HEK293 (cell line): ENCODE results near the gene LCN10.

Source experiments
- GLIS1 ChIP-seq: fragments of 450-650 bp; formaldehyde crosslinking; IDR thresholded peaks from 2 replicates; pipeline ENCODE4 v1.5.1; 2016; ENCODE audit warnings: missing biosample characterization, missing genetic modification characterization
- GLIS2 ChIP-seq: fragments of 450-650 bp; formaldehyde crosslinking; IDR thresholded peaks from 2 replicates; pipeline ENCODE4 v1.5.1; 2016; ENCODE audit warnings: missing biosample characterization, missing genetic modification characterization
- KLF1 ChIP-seq: fragments of 450-650 bp; formaldehyde crosslinking; IDR thresholded peaks from 2 replicates; pipeline ENCODE4 v1.5.1; 2016; ENCODE audit warnings: missing biosample characterization, missing genetic modification characterization
- KLF16 ChIP-seq: fragments of 450-650 bp; formaldehyde crosslinking; IDR thresholded peaks from 2 replicates; pipeline ENCODE4 v1.5.1; 2017; ENCODE audit warnings: missing biosample characterization, missing genetic modification characterization
- KLF7 ChIP-seq: fragments of 450-650 bp; formaldehyde crosslinking; IDR thresholded peaks from 2 replicates; pipeline ENCODE4 v1.5.1; 2016; ENCODE audit warnings: missing biosample characterization, missing genetic modification characterization, borderline replicate concordance
- KLF8 ChIP-seq: fragments of 450-650 bp; formaldehyde crosslinking; IDR thresholded peaks from 2 replicates; pipeline ENCODE4 v1.5.1; 2016; ENCODE audit warnings: missing biosample characterization, missing genetic modification characterization
- OVOL3 ChIP-seq: fragments of 450-650 bp; formaldehyde crosslinking; IDR thresholded peaks from 2 replicates; pipeline ENCODE4 v1.5.1; 2016; ENCODE audit warnings: missing biosample characterization, missing genetic modification characterization
- PBX3 ChIP-seq: sonication (generic); formaldehyde crosslinking; IDR thresholded peaks from 2 replicates; pipeline ENCODE4 v1.8.1; 2022; ENCODE audit warnings: mild to moderate bottlenecking, moderate library complexity, missing genetic modification reagents
- SALL2 ChIP-seq: fragments of 450-650 bp; formaldehyde crosslinking; IDR thresholded peaks from 2 replicates; pipeline ENCODE4 v1.5.0; 2017; ENCODE audit warnings: missing biosample characterization, mild to moderate bottlenecking, missing genetic modification characterization, borderline replicate concordance
- SCRT2 ChIP-seq: fragments of 450-650 bp; formaldehyde crosslinking; IDR thresholded peaks from 2 replicates; pipeline ENCODE4 v1.5.1; 2016; ENCODE audit warnings: missing biosample characterization, missing genetic modification characterization
- WT1 ChIP-seq: fragments of 450-650 bp; formaldehyde crosslinking; IDR thresholded peaks from 2 replicates; pipeline ENCODE4 v1.5.1; 2016; ENCODE audit warnings: missing biosample characterization, missing genetic modification characterization
- YY2 ChIP-seq: fragments of 450-650 bp; formaldehyde crosslinking; IDR thresholded peaks from 2 replicates; pipeline ENCODE4 v1.5.1; 2016; ENCODE audit warnings: missing biosample characterization, missing genetic modification characterization
- ZBTB7A ChIP-seq: fragments of 450-650 bp; formaldehyde crosslinking; IDR thresholded peaks from 2 replicates; pipeline ENCODE4 v1.5.1; 2016; ENCODE audit warnings: low read depth, missing biosample characterization, missing genetic modification characterization
- ZFHX2 ChIP-seq: fragments of 450-650 bp; formaldehyde crosslinking; conservative IDR thresholded peaks from 2 replicates; pipeline ENCODE4 v1.5.1; 2016; ENCODE audit warnings: missing biosample characterization, missing genetic modification characterization
- ZNF114 ChIP-seq: fragments of 450-650 bp; formaldehyde crosslinking; IDR thresholded peaks from 2 replicates; pipeline ENCODE4 v1.5.0; 2017; ENCODE audit warnings: missing biosample characterization, missing genetic modification characterization
- ZNF16 ChIP-seq: fragments of 450-650 bp; formaldehyde crosslinking; IDR thresholded peaks from 2 replicates; pipeline ENCODE4 v1.5.1; 2016; ENCODE audit warnings: low read depth, missing biosample characterization, missing genetic modification characterization
- ZNF211 ChIP-seq: fragments of 450-650 bp; formaldehyde crosslinking; IDR thresholded peaks from 2 replicates; pipeline ENCODE4 v1.5.1; 2016; ENCODE audit warnings: low read depth, missing biosample characterization, missing genetic modification characterization
- ZNF221 ChIP-seq: fragments of 450-650 bp; formaldehyde crosslinking; IDR thresholded peaks from 2 replicates; pipeline ENCODE4 v1.5.1; 2017; ENCODE audit warnings: missing biosample characterization, missing genetic modification characterization, borderline replicate concordance
- ZNF292 ChIP-seq: fragments of 450-650 bp; formaldehyde crosslinking; IDR thresholded peaks from 2 replicates; pipeline ENCODE4 v1.5.1; 2016; ENCODE audit warnings: low read depth, missing biosample characterization, missing genetic modification characterization, borderline replicate concordance
- ZNF341 ChIP-seq: fragments of 450-650 bp; formaldehyde crosslinking; IDR thresholded peaks from 2 replicates; pipeline ENCODE4; 2016; ENCODE audit warnings: low read depth, missing biosample characterization, missing genetic modification characterization
- ZNF404 ChIP-seq: fragments of 450-650 bp; formaldehyde crosslinking; IDR thresholded peaks from 2 replicates; pipeline ENCODE4 v1.5.1; 2017; ENCODE audit warnings: missing biosample characterization, missing genetic modification characterization
- ZNF423 ChIP-seq: fragments of 450-650 bp; formaldehyde crosslinking; IDR thresholded peaks from 2 replicates; pipeline ENCODE4 v1.5.1; 2016; ENCODE audit warnings: missing biosample characterization, missing genetic modification characterization
- ZNF433 ChIP-seq: fragments of 450-650 bp; formaldehyde crosslinking; IDR thresholded peaks from 2 replicates; pipeline ENCODE4 v1.5.1; 2016; ENCODE audit warnings: missing biosample characterization, missing genetic modification characterization, low read depth
- ZNF488 ChIP-seq: fragments of 450-650 bp; formaldehyde crosslinking; IDR thresholded peaks from 2 replicates; pipeline ENCODE4 v1.5.1; 2016; ENCODE audit warnings: missing biosample characterization, missing genetic modification characterization
- ZNF548 ChIP-seq: fragments of 450-650 bp; formaldehyde crosslinking; IDR thresholded peaks from 2 replicates; pipeline ENCODE4 v1.5.1; 2016; ENCODE audit warnings: missing biosample characterization, missing genetic modification characterization
- ZNF600 ChIP-seq: fragments of 450-650 bp; formaldehyde crosslinking; IDR thresholded peaks from 2 replicates; pipeline ENCODE4 v1.5.1; 2016; ENCODE audit warnings: missing biosample characterization, missing genetic modification characterization
- ZNF621 ChIP-seq: fragments of 450-650 bp; formaldehyde crosslinking; IDR thresholded peaks from 2 replicates; pipeline ENCODE4 v1.5.1; 2017; ENCODE audit warnings: missing biosample characterization, missing genetic modification characterization
- ZNF791 ChIP-seq: fragments of 450-650 bp; formaldehyde crosslinking; IDR thresholded peaks from 2 replicates; pipeline ENCODE4 v1.5.1; 2016; ENCODE audit warnings: missing biosample characterization, missing genetic modification characterization
- ZNF792 ChIP-seq: fragments of 450-650 bp; formaldehyde crosslinking; IDR thresholded peaks from 2 replicates; pipeline ENCODE4 v1.5.1; 2016; ENCODE audit warnings: missing biosample characterization, missing genetic modification characterization
- TF ChIP-seq, protein P1 (sequence below): fragments of 450-650 bp; formaldehyde crosslinking; IDR thresholded peaks from 2 replicates; pipeline ENCODE4 v1.5.0; 2017; ENCODE audit warnings: missing biosample characterization, missing genetic modification characterization, borderline replicate concordance
- TF ChIP-seq, protein P2 (sequence below): fragments of 450-650 bp; formaldehyde crosslinking; IDR thresholded peaks from 2 replicates; pipeline ENCODE4 v1.5.1; 2016; ENCODE audit warnings: missing biosample characterization, missing genetic modification characterization, low read depth
- TF ChIP-seq, protein P3 (sequence below): fragments of 450-650 bp; formaldehyde crosslinking; IDR thresholded peaks from 2 replicates; pipeline ENCODE4 v1.5.1; 2016; ENCODE audit warnings: missing biosample characterization, missing genetic modification characterization, low read depth

The LCN10 gene

GRCh38 chr9:136693490-136694162, 49.1 kb downstream of the LCN10 start (continued):
- TF ChIP-seq, protein P1, sequence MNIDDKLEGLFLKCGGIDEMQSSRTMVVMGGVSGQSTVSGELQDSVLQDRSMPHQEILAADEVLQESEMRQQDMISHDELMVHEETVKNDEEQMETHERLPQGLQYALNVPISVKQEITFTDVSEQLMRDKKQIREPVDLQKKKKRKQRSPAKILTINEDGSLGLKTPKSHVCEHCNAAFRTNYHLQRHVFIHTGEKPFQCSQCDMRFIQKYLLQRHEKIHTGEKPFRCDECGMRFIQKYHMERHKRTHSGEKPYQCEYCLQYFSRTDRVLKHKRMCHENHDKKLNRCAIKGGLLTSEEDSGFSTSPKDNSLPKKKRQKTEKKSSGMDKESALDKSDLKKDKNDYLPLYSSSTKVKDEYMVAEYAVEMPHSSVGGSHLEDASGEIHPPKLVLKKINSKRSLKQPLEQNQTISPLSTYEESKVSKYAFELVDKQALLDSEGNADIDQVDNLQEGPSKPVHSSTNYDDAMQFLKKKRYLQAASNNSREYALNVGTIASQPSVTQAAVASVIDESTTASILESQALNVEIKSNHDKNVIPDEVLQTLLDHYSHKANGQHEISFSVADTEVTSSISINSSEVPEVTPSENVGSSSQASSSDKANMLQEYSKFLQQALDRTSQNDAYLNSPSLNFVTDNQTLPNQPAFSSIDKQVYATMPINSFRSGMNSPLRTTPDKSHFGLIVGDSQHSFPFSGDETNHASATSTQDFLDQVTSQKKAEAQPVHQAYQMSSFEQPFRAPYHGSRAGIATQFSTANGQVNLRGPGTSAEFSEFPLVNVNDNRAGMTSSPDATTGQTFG (tag by site-specific recombination), result no peak
- TF ChIP-seq ZNF423, result no peak
- TF ChIP-seq ZNF433 (tag by site-specific recombination), result no peak
- TF ChIP-seq ZNF600 (tag by site-specific recombination), result peak; percentile 62
- TF ChIP-seq ZNF791, result no peak
- TF ChIP-seq SCRT2 (tag by site-specific recombination), result no peak
- no peak for TF ChIP-seq SALL2 (tag by site-specific recombination)
- TF ChIP-seq ZNF114, result no peak
- TF ChIP-seq GLIS1, result no peak
- TF ChIP-seq ZBTB7A (tag by site-specific recombination), result no peak
- TF ChIP-seq ZFHX2 (tag by site-specific recombination), result no peak
- TF ChIP-seq, protein P2, sequence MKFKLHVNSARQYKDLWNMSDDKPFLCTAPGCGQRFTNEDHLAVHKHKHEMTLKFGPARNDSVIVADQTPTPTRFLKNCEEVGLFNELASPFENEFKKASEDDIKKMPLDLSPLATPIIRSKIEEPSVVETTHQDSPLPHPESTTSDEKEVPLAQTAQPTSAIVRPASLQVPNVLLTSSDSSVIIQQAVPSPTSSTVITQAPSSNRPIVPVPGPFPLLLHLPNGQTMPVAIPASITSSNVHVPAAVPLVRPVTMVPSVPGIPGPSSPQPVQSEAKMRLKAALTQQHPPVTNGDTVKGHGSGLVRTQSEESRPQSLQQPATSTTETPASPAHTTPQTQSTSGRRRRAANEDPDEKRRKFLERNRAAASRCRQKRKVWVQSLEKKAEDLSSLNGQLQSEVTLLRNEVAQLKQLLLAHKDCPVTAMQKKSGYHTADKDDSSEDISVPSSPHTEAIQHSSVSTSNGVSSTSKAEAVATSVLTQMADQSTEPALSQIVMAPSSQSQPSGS, result no peak
- no peak for TF ChIP-seq ZNF16 (tag by site-specific recombination)
- TF ChIP-seq ZNF488 (tag by site-specific recombination), result no peak
- no peak for TF ChIP-seq OVOL3 (tag by site-specific recombination)
- peak; percentile 49 for TF ChIP-seq KLF8 (tag by site-specific recombination)
- TF ChIP-seq ZNF341 (tag by site-specific recombination), result no peak
- TF ChIP-seq WT1 (tag by site-specific recombination), result no peak
- 0 out of 2 replicates have a peak, but pooled peaks have one; percentile 35 for TF ChIP-seq KLF7 (tag by site-specific recombination)
- TF ChIP-seq, protein P3, sequence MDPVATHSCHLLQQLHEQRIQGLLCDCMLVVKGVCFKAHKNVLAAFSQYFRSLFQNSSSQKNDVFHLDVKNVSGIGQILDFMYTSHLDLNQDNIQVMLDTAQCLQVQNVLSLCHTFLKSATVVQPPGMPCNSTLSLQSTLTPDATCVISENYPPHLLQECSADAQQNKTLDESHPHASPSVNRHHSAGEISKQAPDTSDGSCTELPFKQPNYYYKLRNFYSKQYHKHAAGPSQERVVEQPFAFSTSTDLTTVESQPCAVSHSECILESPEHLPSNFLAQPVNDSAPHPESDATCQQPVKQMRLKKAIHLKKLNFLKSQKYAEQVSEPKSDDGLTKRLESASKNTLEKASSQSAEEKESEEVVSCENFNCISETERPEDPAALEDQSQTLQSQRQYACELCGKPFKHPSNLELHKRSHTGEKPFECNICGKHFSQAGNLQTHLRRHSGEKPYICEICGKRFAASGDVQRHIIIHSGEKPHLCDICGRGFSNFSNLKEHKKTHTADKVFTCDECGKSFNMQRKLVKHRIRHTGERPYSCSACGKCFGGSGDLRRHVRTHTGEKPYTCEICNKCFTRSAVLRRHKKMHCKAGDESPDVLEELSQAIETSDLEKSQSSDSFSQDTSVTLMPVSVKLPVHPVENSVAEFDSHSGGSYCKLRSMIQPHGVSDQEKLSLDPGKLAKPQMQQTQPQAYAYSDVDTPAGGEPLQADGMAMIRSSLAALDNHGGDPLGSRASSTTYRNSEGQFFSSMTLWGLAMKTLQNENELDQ, result no peak
- no peak for TF ChIP-seq PBX3 (CRISPR knock-in tag)
- TF ChIP-seq KLF16 (tag by site-specific recombination), result no peak
- no peak for TF ChIP-seq GLIS2 (tag by site-specific recombination)
- no peak for TF ChIP-seq ZNF548 (tag by site-specific recombination)
- TF ChIP-seq ZNF211 (tag by site-specific recombination), result no peak
- no peak for TF ChIP-seq ZNF404
- TF ChIP-seq ZNF292 (tag by site-specific recombination), result no peak
- TF ChIP-seq YY2 (tag by site-specific recombination), result no peak
- TF ChIP-seq KLF1 (tag by site-specific recombination), result peak; percentile 99
- no peak for TF ChIP-seq ZNF792 (tag by site-specific recombination)
- no peak for TF ChIP-seq ZNF221 (tag by site-specific recombination)
- TF ChIP-seq ZNF621 (tag by site-specific recombination), result no peak
